Right lobe of liver (tissue), 4 donors: ENCODE measurements around the gene BEND7.

ENCODE experiments used
- CTCF ChIP-seq, 4 donors: fragments of 200-600 bp in 3 of 4; fragments of 450-650 bp in 1 of 4; IDR thresholded peaks; one replicate each; pipeline versions ENCODE4 v1.5.1 to v1.8.0; 2016 to 2022; ENCODE audit warnings: antibody characterized with exemption in 4 of 4, mild to moderate bottlenecking in 2 of 4
- POLR2A ChIP-seq: fragments of 450-650 bp; IDR thresholded peaks from one replicate; pipeline ENCODE4 v1.6.1; 2017; ENCODE audit warnings: antibody characterized with exemption, mild to moderate bottlenecking
- donor health status: DM: no; HTN: no; CAD: no.
- donor health status: DM: no; HTN: no; CAD: no.
- donor health status: DM: no; HTN: yes; CAD: no.

GRCh38 chr10:13472359-13472758 is 56.5 kb downstream of the BEND7 start:
- TF ChIP-seq CTCF (IDR thresholded peaks at IDR 0.05): no peak
- no peak for TF ChIP-seq POLR2A
